ENCODE data around the gene ACTR1B. TPM values are rescaled to one million over a fixed set of nuclear protein-coding genes. Genes with fewer than 3 reads are reported as not detected.
"Not testable (repeated sequence)": the region's sequence is repeated elsewhere in the genome, so short reads cannot be mapped to it uniquely, and the experiment has no call there.

ACTR1B gene
- total RNA-seq, 1 donor from 2014 or later: 42.9 TPM

GRCh38 chr2:97688062-97688827 is 24.4 kb upstream of the ACTR1B start:
- Mint-ChIP-seq H3K27ac (no peak overlapping the region), H3K4me1 (peaks cover 7% of the 10 kb centered on the region), H3K27me3 (ENCODE audit: insufficient read depth, low read depth) (peaks cover 2% of the 10 kb centered on the region), H3K9me3 (peaks cover 3% of the 10 kb centered on the region), H3K36me3 (no peaks in the 10 kb centered on the region), H3K4me3 (no peak overlapping the region)
- H3K79me2 ChIP-seq (ENCODE audit: low read depth): no peaks in the 10 kb centered on the region
- no peak overlapping the region for H3K4me3 ChIP-seq
- H3K36me3 ChIP-seq: no peaks in the 10 kb centered on the region
- no peak for DNase-seq (ENCODE audit: low spot score)
- H3K9ac ChIP-seq: no peak overlapping the region
- no peaks in the 10 kb centered on the region for H3K4me1 ChIP-seq
- TF ChIP-seq EZH2phosphoT487 (IDR thresholded peaks at IDR 0.05): no peak
- no peaks in the 10 kb centered on the region for H4K20me1 ChIP-seq (ENCODE audit: low read depth)
- no peak overlapping the region for H3K4me2 ChIP-seq
- no peaks in the 10 kb centered on the region for H3F3A ChIP-seq (ENCODE audit: low read depth)
- no peaks in the 10 kb centered on the region for H3K9me3 ChIP-seq (ENCODE audit: low read depth)
- no peak overlapping the region for H2AFZ ChIP-seq (replicated peaks)
- no peaks in the 10 kb centered on the region for H3K27me3 ChIP-seq
- H3K27ac ChIP-seq: no peak overlapping the region

GRCh38 chr2:97687235-97687634 is 23.4 kb upstream of the ACTR1B start:
- not testable (repeated sequence) for H3K79me2 ChIP-seq (ENCODE audit: low read depth); H3K27ac Mint-ChIP-seq; DNase-seq (ENCODE audit: low spot score); H3K27ac ChIP-seq; H3K4me3 ChIP-seq; H3K27me3 ChIP-seq; H3K9me3 Mint-ChIP-seq; H3K4me3 Mint-ChIP-seq; H3K4me1 ChIP-seq; H3F3A ChIP-seq (ENCODE audit: low read depth); H3K9me3 ChIP-seq (ENCODE audit: low read depth); H3K27me3 Mint-ChIP-seq (ENCODE audit: insufficient read depth, low read depth); H3K9ac ChIP-seq; H3K36me3 Mint-ChIP-seq; H4K20me1 ChIP-seq (ENCODE audit: low read depth); H3K4me2 ChIP-seq; H3K4me1 Mint-ChIP-seq; H3K36me3 ChIP-seq; H2AFZ ChIP-seq (replicated peaks)

- no peaks in the 10 kb centered on the region for H3F3A ChIP-seq (ENCODE audit: low read depth)
- H2AFZ ChIP-seq (replicated peaks): no peak overlapping the region
- no peaks in the 10 kb centered on the region for H4K20me1 ChIP-seq (ENCODE audit: low read depth)
- DNase-seq (ENCODE audit: low spot score): no peak
- H3K4me3 Mint-ChIP-seq: no peak overlapping the region
- no peaks in the 10 kb centered on the region for H3K36me3 ChIP-seq
- no peaks in the 10 kb centered on the region for H3K36me3 Mint-ChIP-seq
- no peak overlapping the region for H3K4me3 ChIP-seq
- H3K27me3 Mint-ChIP-seq (ENCODE audit: insufficient read depth, low read depth): peaks cover 2% of the 10 kb centered on the region
- H3K27ac Mint-ChIP-seq: no peak overlapping the region
- H3K79me2 ChIP-seq (ENCODE audit: low read depth): no peaks in the 10 kb centered on the region
- peaks cover 5% of the 10 kb centered on the region for H3K9me3 Mint-ChIP-seq
- no peak overlapping the region for H3K9ac ChIP-seq
- no peaks in the 10 kb centered on the region for H3K27me3 ChIP-seq
- H3K27ac ChIP-seq: no peak overlapping the region
- no peak for TF ChIP-seq CTCF (IDR thresholded peaks at IDR 0.05)
- TF ChIP-seq EZH2 (IDR thresholded peaks at IDR 0.05): no peak
- TF ChIP-seq EZH2phosphoT487 (IDR thresholded peaks at IDR 0.05): no peak
- H3K9me3 ChIP-seq (ENCODE audit: low read depth): no peaks in the 10 kb centered on the region
- no peaks in the 10 kb centered on the region for H3K4me1 Mint-ChIP-seq
- H3K4me2 ChIP-seq: no peak overlapping the region
- H3K4me1 ChIP-seq: no peaks in the 10 kb centered on the region
These were observed 14.5 kb upstream of the ACTR1B start for GRCh38 chr2:97678298-97678697.

- Histone ChIP-seq H3F3A (ENCODE audit: low read depth) (no peaks in the 10 kb centered on the region), H3K27me3 (no peaks in the 10 kb centered on the region), H3K4me1 (no peaks in the 10 kb centered on the region), H3K79me2 (ENCODE audit: low read depth) (no peaks in the 10 kb centered on the region), H2AFZ (replicated peaks) (no peak overlapping the region), H3K9ac (no peak overlapping the region), H3K4me2 (no peak overlapping the region), H3K36me3 (no peaks in the 10 kb centered on the region), H3K9me3 (ENCODE audit: low read depth) (no peaks in the 10 kb centered on the region), H4K20me1 (ENCODE audit: low read depth) (no peaks in the 10 kb centered on the region), H3K4me3 (no peak overlapping the region), H3K27ac (no peak overlapping the region)
- peaks cover 5% of the 10 kb centered on the region for H3K9me3 Mint-ChIP-seq
- TF ChIP-seq EZH2phosphoT487 (IDR thresholded peaks at IDR 0.05) (no peak), EZH2 (IDR thresholded peaks at IDR 0.05) (no peak), CTCF (IDR thresholded peaks at IDR 0.05) (no peak)
- no peak overlapping the region for H3K4me3 Mint-ChIP-seq
- DNase-seq (ENCODE audit: low spot score): no peak
- no peaks in the 10 kb centered on the region for H3K4me1 Mint-ChIP-seq
- H3K36me3 Mint-ChIP-seq: no peaks in the 10 kb centered on the region
- peaks cover 2% of the 10 kb centered on the region for H3K27me3 Mint-ChIP-seq (ENCODE audit: insufficient read depth, low read depth)
- no peak overlapping the region for H3K27ac Mint-ChIP-seq
These were observed 13.6 kb upstream of the ACTR1B start for GRCh38 chr2:97677480-97677879.

Measured in neural progenitor cell (in vitro differentiated cells).